ENCODE measurements around the gene PCDHA12.
"Not testable (repeated sequence)": the region's sequence is repeated elsewhere in the genome, so short reads cannot be mapped to it uniquely, and the experiment has no call there.

The PCDHA12 gene

DNA sequence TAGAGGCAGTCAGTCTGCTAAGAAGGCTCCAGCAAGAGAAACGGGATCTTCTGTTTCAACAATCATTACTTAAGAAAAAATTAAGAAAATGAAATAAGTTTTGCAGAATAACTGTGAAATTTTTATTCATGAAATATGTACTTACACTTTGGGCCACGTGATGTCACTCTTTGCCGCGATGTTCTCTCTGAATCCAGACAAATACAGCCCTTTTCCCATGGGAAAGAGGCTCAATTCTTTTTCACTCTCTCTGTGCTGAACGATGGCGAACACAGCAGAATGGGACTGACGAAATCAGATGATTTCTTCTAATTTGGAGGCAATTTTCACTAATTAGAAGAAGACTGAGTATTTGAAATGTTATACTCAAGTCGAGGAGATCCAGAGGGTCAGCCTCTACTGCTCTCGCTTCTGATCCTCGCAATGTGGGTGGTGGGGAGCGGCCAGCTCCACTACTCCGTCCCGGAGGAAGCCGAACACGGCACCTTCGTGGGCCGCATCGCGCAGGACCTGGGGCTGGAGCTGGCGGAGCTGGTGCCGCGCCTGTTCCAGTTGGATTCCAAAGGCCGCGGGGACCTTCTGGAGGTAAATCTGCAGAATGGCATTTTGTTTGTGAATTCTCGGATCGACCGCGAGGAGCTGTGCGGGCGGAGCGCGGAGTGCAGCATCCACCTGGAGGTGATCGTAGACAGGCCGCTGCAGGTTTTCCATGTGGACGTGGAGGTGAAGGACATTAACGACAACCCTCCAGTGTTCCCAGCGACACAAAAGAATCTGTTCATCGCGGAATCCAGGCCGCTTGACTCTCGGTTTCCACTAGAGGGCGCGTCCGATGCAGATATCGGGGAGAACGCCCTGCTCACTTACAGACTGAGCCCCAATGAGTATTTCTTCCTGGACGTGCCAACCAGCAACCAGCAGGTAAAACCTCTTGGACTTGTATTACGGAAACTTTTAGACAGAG is 26.7 kb upstream of the PCDHA12 start, which contains the start of gene PCDHA9:
PCDHA9 (plus strand) TSS at position 244 of the 964 bp plus-strand sequence; CDS start at position 358, 114 bp downstream.
- H3K27ac ChIP-seq (ENCODE audit: low read length, poor library complexity, severe bottlenecking); H3K4me2 ChIP-seq (ENCODE audit: low read length, poor library complexity, severe bottlenecking); H3K4me1 ChIP-seq (ENCODE audit: control insufficient read depth, insufficient read depth, low read depth, low read length); H3K18ac ChIP-seq (ENCODE audit: low read depth in 1 of 2, low read length in 2 of 2); H3K23ac ChIP-seq (ENCODE audit: low read length in 2 of 2); H3K27me3 ChIP-seq (ENCODE audit: control insufficient read depth in 1 of 2, insufficient read depth in 1 of 2, low read length in 2 of 2); H2BK15ac ChIP-seq (ENCODE audit: low read depth, poor library complexity, severe bottlenecking); H4K91ac ChIP-seq (ENCODE audit: low read length); H2AK5ac ChIP-seq (ENCODE audit: low read length, severe bottlenecking); DNase-seq; H3K4ac ChIP-seq (ENCODE audit: low read depth in 1 of 2, low read length in 2 of 2); H3K79me1 ChIP-seq (replicated peaks; ENCODE audit: low read length, poor library complexity, severe bottlenecking); H2BK12ac ChIP-seq (ENCODE audit: low read length in 2 of 2); H2BK120ac ChIP-seq (ENCODE audit: low read depth, low read length); H2BK5ac ChIP-seq (ENCODE audit: low read depth, low read length, poor library complexity, severe bottlenecking); H4K8ac ChIP-seq (ENCODE audit: low read length); H3K4me3 ChIP-seq (ENCODE audit: insufficient read depth in 1 of 2, low read depth in 1 of 2, low read length in 2 of 2); H2AFZ ChIP-seq (ENCODE audit: low read depth, low read length); H3K36me3 ChIP-seq (ENCODE audit: control insufficient read depth in 1 of 2, insufficient read depth in 2 of 2, low read depth in 1 of 2, low read length in 2 of 2); H3K9ac ChIP-seq (ENCODE audit: low read length); H3K14ac ChIP-seq (ENCODE audit: low read length in 2 of 2): not testable (repeated sequence)
- peaks cover 42% of the 10 kb centered on the region for H3K9me3 ChIP-seq (ENCODE audit: control insufficient read depth, low read length)
- 96% methylated on average over 20 of the region's 48 CpGs for WGBS

DNA sequence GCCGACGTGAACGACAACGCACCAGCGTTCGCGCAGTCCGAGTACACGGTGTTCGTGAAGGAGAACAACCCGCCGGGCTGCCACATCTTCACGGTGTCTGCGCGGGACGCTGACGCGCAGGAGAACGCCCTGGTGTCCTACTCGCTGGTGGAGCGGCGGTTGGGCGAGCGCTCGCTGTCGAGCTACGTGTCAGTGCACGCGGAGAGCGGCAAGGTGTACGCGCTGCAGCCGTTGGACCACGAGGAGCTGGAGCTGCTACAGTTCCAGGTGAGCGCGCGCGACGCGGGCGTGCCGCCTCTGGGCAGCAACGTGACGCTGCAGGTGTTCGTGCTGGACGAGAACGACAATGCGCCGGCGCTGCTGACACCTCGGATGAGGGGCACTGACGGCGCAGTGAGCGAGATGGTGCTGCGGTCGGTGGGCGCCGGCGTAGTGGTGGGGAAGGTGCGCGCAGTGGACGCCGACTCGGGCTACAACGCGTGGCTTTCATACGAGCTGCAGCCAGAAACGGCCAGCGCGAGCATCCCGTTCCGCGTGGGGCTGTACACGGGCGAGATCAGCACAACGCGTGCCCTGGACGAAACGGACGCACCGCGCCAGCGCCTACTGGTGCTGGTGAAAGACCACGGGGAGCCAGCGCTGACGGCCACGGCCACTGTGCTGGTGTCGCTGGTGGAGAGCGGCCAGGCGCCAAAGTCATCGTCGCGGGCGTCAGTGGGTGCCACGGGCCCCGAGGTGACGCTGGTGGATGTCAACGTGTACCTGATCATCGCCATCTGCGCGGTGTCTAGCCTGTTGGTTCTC is 25.1 kb upstream of the PCDHA12 start:
- not testable (repeated sequence) for H3K27me3 ChIP-seq (ENCODE audit: control insufficient read depth in 1 of 2, insufficient read depth in 1 of 2, low read length in 2 of 2); H3K18ac ChIP-seq (ENCODE audit: low read depth in 1 of 2, low read length in 2 of 2); H4K91ac ChIP-seq (ENCODE audit: low read length); H3K9ac ChIP-seq (ENCODE audit: low read length); H3K14ac ChIP-seq (ENCODE audit: low read length in 2 of 2); H2BK12ac ChIP-seq (ENCODE audit: low read length in 2 of 2); H3K4me3 ChIP-seq (ENCODE audit: insufficient read depth in 1 of 2, low read depth in 1 of 2, low read length in 2 of 2); H3K4me1 ChIP-seq (ENCODE audit: control insufficient read depth, insufficient read depth, low read depth, low read length); H3K23ac ChIP-seq (ENCODE audit: low read length in 2 of 2); H2BK5ac ChIP-seq (ENCODE audit: low read depth, low read length, poor library complexity, severe bottlenecking); H3K27ac ChIP-seq (ENCODE audit: low read length, poor library complexity, severe bottlenecking); DNase-seq; H2AFZ ChIP-seq (ENCODE audit: low read depth, low read length); H3K4me2 ChIP-seq (ENCODE audit: low read length, poor library complexity, severe bottlenecking); H2BK15ac ChIP-seq (ENCODE audit: low read depth, poor library complexity, severe bottlenecking); H2BK120ac ChIP-seq (ENCODE audit: low read depth, low read length); H3K79me1 ChIP-seq (replicated peaks; ENCODE audit: low read length, poor library complexity, severe bottlenecking); H3K36me3 ChIP-seq (ENCODE audit: control insufficient read depth in 1 of 2, insufficient read depth in 2 of 2, low read depth in 1 of 2, low read length in 2 of 2); H2AK5ac ChIP-seq (ENCODE audit: low read length, severe bottlenecking); H4K8ac ChIP-seq (ENCODE audit: low read length); H3K4ac ChIP-seq (ENCODE audit: low read depth in 1 of 2, low read length in 2 of 2)
- peaks cover 41% of the 10 kb centered on the region for H3K9me3 ChIP-seq (ENCODE audit: control insufficient read depth, low read length)
- WGBS, result 97% methylated on average over 73 of the region's 101 CpGs

DNA sequence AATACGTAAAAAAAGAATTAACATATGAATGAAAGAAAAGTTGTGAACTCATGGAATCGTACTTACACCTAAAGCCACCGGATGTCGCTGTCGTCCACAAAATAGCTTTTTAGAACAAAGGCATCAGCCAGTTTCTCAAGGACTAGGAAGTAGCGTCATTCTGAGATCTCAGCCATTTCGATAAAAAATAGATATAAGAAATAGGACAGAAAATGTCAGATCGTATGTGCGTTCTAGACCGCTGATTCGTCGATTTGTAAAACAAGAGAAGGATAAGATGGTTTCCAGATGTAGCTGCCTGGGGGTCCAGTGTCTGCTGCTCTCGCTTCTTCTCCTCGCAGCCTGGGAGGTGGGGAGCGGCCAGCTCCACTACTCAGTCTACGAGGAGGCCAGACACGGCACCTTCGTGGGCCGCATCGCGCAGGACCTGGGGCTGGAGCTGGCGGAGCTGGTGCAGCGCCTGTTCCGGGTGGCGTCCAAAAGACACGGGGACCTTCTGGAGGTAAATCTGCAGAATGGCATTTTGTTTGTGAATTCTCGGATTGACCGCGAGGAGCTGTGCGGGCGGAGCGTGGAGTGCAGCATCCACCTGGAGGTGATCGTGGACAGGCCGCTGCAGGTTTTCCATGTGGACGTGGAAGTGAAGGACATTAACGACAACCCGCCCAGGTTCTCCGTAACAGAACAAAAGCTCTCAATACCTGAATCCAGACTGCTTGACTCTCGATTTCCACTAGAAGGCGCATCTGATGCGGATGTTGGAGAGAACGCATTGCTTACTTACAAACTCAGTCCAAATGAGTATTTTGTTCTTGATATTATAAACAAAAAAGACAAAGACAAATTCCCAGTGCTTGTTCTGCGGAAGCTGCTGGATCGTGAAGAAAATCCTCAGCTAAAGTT is 19.1 kb upstream of the PCDHA12 start, which contains the start of gene PCDHA10:
PCDHA10 (plus strand) TSS at position 126 of the 903 bp plus-strand sequence; CDS start at position 278, 152 bp downstream.
- Histone ChIP-seq H3K4me2 (ENCODE audit: low read length, poor library complexity, severe bottlenecking) (no peak within 1 kb of the TSS), H3K4me3 (ENCODE audit: insufficient read depth in 1 of 2, low read depth in 1 of 2, low read length in 2 of 2) (peak within 1 kb of the TSS in 1 of 2 experiments; percentile 37), H2AK5ac (ENCODE audit: low read length, severe bottlenecking) (no peak within 1 kb of the TSS), H2BK5ac (ENCODE audit: low read depth, low read length, poor library complexity, severe bottlenecking) (no peak within 1 kb of the TSS), H4K91ac (ENCODE audit: low read length) (no peak within 1 kb of the TSS), H3K9me3 (ENCODE audit: control insufficient read depth, low read length) (peaks cover 42% of the 10 kb centered on the region), H2BK15ac (ENCODE audit: low read depth, poor library complexity, severe bottlenecking) (no peak within 1 kb of the TSS), H3K27ac (ENCODE audit: low read length, poor library complexity, severe bottlenecking) (no peak within 1 kb of the TSS), H3K23ac (ENCODE audit: low read length in 2 of 2) (no peak within 1 kb of the TSS), H3K4ac (ENCODE audit: low read depth in 1 of 2, low read length in 2 of 2) (no peak within 1 kb of the TSS), H3K18ac (ENCODE audit: low read depth in 1 of 2, low read length in 2 of 2) (no peak within 1 kb of the TSS), H3K4me1 (ENCODE audit: control insufficient read depth, insufficient read depth, low read depth, low read length) (no peaks in the 10 kb centered on the region), H3K27me3 (ENCODE audit: control insufficient read depth in 1 of 2, insufficient read depth in 1 of 2, low read length in 2 of 2) (no peaks in the 10 kb centered on the region), H4K8ac (ENCODE audit: low read length) (peak within 1 kb of the TSS; percentile 41), H2AFZ (ENCODE audit: low read depth, low read length) (no peak within 1 kb of the TSS), H3K36me3 (ENCODE audit: control insufficient read depth in 1 of 2, insufficient read depth in 2 of 2, low read depth in 1 of 2, low read length in 2 of 2) (peaks cover 0 to 9% of the 10 kb centered on the region in 2 experiments), H3K9ac (ENCODE audit: low read length) (no peak within 1 kb of the TSS), H3K14ac (ENCODE audit: low read length in 2 of 2) (no peak within 1 kb of the TSS), H3K79me1 (replicated peaks; ENCODE audit: low read length, poor library complexity, severe bottlenecking) (no peaks in the 10 kb centered on the region), H2BK120ac (ENCODE audit: low read depth, low read length) (no peak within 1 kb of the TSS), H2BK12ac (ENCODE audit: low read length in 2 of 2) (no peak within 1 kb of the TSS)
- peak; percentile 78 for DNase-seq
- 14% methylated on average over 18 of the region's 44 CpGs for WGBS

All from mesenchymal stem cell (in vitro differentiated cells and primary cell).